ENCODE measurements around the gene ZNF280B.
"Not testable (repeated sequence)": the region's sequence is repeated elsewhere in the genome, so short reads cannot be mapped to it uniquely, and the experiment has no call there.

The ZNF280B gene

DNA sequence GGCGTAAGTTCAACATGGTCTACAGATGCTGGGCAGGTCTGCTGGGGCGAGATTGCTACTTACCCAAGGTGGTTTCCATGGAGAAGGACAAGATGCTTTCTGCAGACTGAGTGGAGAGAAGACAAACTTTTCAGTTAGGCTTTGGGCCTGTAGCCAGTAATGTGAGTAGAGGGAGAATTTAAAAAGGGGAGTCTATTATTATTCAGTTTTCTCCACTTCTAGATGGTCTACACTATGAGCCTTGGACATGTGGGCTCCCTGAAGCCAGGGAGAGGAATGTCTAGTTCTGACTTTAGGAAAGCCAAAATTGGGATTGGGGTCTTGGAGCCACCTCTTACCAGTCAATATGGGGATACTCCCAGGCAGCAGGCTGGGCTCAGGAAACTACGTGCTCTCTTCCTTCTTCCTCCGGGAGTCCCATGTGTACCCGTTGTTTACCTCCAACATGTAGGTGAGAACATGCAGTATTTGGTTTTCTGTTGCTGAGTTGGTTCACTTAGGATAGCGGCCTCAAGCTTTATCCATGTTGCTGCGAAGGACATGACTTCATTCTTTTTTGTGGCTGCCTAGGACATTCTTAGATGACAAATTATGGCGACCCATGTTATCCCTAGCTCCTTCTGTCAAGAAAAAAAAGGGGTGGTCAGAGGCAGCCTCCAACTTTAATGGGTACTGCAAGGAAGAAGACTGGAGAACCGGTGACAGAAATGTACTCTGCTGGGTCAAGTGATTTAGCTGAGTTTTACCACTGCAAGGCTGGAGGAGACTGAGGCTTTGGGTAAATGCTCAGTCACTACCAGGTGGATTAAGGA, 26.3 kb upstream of the ZNF280B start:
- no peak overlapping the region for H3K27ac ChIP-seq
- TF ChIP-seq, protein P1, sequence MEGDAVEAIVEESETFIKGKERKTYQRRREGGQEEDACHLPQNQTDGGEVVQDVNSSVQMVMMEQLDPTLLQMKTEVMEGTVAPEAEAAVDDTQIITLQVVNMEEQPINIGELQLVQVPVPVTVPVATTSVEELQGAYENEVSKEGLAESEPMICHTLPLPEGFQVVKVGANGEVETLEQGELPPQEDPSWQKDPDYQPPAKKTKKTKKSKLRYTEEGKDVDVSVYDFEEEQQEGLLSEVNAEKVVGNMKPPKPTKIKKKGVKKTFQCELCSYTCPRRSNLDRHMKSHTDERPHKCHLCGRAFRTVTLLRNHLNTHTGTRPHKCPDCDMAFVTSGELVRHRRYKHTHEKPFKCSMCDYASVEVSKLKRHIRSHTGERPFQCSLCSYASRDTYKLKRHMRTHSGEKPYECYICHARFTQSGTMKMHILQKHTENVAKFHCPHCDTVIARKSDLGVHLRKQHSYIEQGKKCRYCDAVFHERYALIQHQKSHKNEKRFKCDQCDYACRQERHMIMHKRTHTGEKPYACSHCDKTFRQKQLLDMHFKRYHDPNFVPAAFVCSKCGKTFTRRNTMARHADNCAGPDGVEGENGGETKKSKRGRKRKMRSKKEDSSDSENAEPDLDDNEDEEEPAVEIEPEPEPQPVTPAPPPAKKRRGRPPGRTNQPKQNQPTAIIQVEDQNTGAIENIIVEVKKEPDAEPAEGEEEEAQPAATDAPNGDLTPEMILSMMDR (conservative IDR thresholded peaks at IDR 0.05) = no peak
- TF ChIP-seq ZFX (IDR thresholded peaks at IDR 0.05) = no peak

DNA sequence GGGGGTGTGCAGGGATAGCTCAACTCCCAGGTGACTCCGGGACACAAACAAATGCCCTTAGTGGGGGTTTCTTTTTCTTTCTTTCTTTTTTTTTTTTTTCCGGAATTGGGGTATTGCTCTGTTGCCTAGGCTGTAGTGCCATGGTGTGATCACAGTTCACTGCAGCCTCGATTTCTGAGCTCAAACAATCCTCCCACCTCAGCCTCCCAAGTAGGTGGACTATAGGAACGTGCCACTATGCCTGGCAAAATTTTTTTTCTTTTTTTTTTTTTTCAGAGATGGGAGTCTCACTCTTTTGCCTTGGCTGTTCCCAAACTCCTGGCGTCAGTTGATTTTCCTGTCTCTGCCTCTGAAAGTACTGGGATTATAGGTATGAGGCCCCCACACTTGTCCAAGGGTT, 25.3 kb upstream of the ZNF280B start:
- TF ChIP-seq, protein P1 (conservative IDR thresholded peaks at IDR 0.05) = no peak
- TF ChIP-seq ZFX (IDR thresholded peaks at IDR 0.05) = no peak
- H3K27ac ChIP-seq = no peak overlapping the region

DNA sequence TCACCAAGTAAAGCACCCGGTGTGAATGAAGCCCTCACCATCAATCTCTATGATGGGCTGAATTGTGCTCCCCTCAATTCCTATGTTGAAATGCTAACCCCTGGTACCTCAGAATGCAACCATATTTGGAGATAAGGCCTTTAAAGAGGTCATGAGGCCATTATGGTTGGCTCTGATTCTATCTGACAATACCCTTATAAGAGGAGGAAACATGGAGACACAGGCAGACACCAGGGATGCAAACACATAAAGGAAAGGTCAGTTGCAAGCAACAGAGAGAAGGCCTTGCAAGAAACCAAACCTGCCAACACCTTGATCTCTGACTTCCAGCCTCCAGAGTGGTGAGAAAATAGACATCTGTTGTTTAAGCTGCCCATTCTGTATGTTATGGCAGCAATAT, 24.9 kb upstream of the ZNF280B start:
- no peak for TF ChIP-seq ZFX (IDR thresholded peaks at IDR 0.05)
- TF ChIP-seq, protein P1 (conservative IDR thresholded peaks at IDR 0.05) = no peak
- H3K27ac ChIP-seq = no peak overlapping the region

DNA sequence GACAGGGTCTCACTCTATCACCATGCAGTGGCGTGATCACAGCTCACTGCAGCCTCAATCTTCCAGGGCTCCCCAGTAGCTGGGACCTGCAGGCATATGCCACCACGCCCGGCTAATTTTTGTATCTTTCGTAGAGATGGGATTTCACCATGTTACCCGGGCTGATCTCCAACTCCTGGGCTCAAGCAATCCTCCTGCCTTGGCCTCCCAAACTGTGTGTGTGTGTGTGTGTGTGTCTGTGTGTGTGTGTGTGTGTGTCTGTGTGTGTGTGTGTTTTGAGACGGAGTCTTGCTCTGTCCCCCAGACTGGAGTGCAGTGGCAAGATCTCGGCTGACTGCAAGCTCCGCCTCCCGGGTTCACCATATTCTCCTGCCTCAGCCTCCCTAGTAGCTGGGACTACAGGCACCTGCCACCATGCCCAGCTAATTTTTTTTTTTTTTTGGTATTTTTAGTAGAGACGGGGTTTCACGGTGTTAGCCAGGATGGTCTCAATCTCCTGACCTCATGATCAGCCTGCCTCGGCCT, 24.1 kb upstream of the ZNF280B start:
- not testable (repeated sequence) for H3K27ac ChIP-seq

DNA sequence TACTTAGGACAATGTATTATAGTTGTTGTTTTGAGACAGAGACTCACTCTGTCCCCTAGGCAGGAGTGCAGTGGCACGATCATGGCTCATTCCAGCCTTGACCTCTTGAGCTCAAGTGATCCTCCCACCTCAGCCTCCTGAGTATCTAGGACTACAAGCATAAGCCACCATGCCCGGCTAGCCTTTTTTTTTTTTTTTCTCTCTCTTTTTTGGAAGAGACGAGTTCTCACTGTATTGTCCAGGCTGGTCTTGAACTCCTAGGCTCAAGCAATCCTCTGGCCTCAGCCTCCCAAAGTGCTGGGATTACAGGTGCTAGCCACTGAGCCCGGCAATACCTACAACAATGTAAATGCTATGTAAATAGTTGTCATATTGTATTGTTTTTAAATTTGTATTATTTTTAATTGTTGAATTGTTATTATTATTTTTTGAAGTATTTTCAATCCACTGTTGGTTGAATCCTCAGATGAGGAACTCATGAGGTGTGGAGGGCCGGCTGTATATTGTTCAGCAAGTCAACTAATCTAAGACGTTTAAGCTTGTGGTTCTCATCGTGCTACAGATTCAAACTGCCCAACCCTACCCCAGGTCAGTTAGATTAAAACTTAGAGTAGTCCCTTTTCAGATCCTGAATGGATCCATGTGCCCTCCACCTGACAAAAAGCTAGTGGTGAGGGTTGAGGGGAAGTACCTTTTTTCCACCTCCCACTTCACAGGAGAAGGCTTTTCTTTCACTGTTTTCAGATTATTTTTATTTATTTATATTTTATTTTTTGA, 23.4 kb upstream of the ZNF280B start:
- no peak overlapping the region for H3K27ac ChIP-seq
- TF ChIP-seq, protein P1 (conservative IDR thresholded peaks at IDR 0.05) = no peak
- no peak for TF ChIP-seq ZFX (IDR thresholded peaks at IDR 0.05)

DNA sequence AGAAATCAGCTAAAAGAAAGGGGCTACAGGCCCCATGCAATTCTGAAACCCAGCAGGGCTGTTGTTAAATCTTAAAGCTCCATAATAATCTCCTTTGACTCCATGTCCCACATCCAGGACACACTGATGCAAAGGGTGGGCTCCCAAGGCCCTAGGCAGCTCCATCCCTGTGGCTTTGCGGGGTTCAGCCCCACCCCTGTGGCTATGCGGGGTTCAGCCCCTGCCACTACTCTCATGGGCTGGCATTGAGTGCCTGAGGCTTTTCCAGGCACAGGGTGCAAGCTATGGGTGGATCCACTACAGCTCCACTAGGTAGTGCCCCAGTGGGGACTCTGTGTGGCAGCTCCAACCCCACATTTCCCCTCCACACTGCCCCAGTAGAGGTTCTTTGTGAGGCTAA, 20.2 kb upstream of the ZNF280B start:
- no peak for TF ChIP-seq ZFX (IDR thresholded peaks at IDR 0.05)
- TF ChIP-seq, protein P1 (conservative IDR thresholded peaks at IDR 0.05) = no peak

DNA sequence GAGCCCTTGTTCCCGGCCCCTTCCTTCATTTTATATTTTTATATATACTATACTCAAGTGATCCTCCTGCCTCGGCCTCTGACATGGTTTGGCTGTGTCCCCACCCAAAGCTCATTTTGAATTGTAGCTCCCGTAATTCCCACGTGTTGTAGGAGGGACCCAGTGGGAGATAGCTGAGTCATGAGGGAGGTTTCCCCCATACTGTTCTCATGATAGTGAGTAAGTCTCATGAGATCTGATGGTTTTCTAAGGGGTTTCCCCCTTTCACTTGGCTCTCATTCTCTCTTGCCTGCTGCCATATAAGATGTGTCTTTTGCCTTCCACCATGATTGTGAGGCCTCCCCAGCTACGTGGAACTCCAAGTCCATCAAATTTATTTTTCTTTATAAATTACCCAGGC, 18.8 kb upstream of the ZNF280B start:
- TF ChIP-seq, protein P1 (conservative IDR thresholded peaks at IDR 0.05) = no peak
- no peak for TF ChIP-seq ZFX (IDR thresholded peaks at IDR 0.05)
- no peak overlapping the region for H3K27ac ChIP-seq

More for the DNA sequence above, 20.2 kb upstream of the ZNF280B start:
- no peak overlapping the region for H3K27ac ChIP-seq
